Stimulated activated naive CD8-positive, alpha-beta T cell treated with anti-CD3 and anti-CD28 coated beads, Interleukin-15, Interleukin-2, amounts not matched to agents 100 U/mL and 50 U/mL, for 24 hours (primary cell): ENCODE measurements around the gene ITPA.
"Not testable (repeated sequence)": the region's sequence is repeated elsewhere in the genome, so short reads cannot be mapped to it uniquely, and the experiment has no call there.

ENCODE experiments used
- ATAC-seq: fragments of 150-1000 bp; cut with Tn5 transposase; one replicate; pipeline ENCODE4 v1.10.0; 2021
- DNase-seq: peaks from one replicate; pipeline ENCODE4 v3.0.0; 2021

Gene ITPA

GRCh38 chr20:3173610-3174441 is 35.5 kb upstream of the ITPA start:
- ATAC-seq (peak; percentile 94), DNase-seq (peak; percentile 97)

- DNase-seq (no peak), ATAC-seq (no peak)
Observed at GRCh38 chr20:3174442-3175261, 34.6 kb upstream of the ITPA start.

DNA sequence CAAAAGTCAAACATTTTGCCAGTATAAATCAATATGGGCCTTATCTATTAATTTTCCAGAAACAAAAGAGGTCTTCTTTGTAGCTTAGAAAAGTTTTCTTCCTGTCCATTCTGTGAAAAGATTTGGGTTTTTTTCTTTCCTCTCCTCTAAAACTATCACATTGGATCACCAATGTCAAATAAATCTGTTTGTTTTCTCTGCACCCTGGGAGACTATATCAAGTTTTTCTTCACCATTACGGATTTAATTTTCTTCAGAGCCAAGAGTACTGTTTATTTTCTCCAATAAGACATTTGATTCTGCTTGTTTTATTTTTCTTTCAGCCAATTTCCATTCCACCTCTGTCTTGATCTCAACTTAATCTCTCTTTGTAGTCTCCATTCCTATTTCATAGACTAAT is 34.0 kb upstream of the ITPA start:
- ATAC-seq, result no peak
- no peak for DNase-seq

DNA sequence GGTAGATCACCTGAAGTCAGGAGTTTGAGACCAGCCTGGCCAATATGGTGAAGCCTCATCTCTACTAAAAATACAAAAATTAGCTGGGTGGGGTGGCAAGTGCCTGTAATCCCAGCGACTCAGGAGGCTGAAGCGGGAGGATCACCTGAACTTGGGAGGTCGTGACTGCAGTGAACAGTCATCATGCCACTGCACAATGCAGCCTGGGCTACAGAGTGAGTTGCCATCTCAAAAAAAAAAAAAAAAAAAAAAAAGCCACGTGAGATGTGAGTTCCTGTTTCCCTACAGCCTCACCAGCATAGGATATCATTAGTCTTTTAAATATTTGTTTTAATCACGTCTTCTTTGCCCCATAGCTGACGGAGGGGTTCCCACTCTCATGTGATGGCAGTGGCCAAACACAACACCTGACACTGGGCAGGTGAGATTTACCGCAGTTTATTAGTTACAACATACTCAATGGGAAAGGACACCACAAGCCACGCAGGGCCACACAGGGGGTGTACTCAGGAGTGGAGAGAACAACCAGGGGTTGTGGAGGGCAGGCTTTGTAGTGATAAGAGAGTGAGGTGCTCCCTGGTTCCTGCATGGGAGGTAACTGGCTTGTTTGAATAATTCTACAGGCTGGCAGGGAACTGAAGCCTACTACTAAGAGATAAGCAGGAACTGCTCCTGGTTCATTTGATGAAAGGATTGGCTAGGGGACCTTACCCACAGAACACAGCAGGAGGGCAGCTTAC is 31.4 kb upstream of the ITPA start:
- ATAC-seq (no peak), DNase-seq (no peak)

- ATAC-seq (no peak), DNase-seq (no peak)
Observed at GRCh38 chr20:3180319-3180718, 29.0 kb upstream of the ITPA start.

- ATAC-seq (no peak), DNase-seq (no peak)
Observed at GRCh38 chr20:3181270-3181669, 28.0 kb upstream of the ITPA start.

- not testable (repeated sequence) for ATAC-seq, DNase-seq
Observed at GRCh38 chr20:3182429-3182828, 26.9 kb upstream of the ITPA start.

- ATAC-seq (no peak), DNase-seq (no peak)
Observed at GRCh38 chr20:3183896-3184612, 25.2 kb upstream of the ITPA start.

- ATAC-seq, result not testable (repeated sequence)
Observed at GRCh38 chr20:3187861-3188260, 21.4 kb upstream of the ITPA start.

GRCh38 chr20:3188823-3189413 is 20.4 kb upstream of the ITPA start:
- DNase-seq, result no peak
- no peak for ATAC-seq

More at GRCh38 chr20:3187861-3188260, 21.4 kb upstream of the ITPA start:
- DNase-seq, result not testable (repeated sequence)

- ATAC-seq (no peak), DNase-seq (no peak)
Observed at GRCh38 chr20:3189561-3190131, 19.7 kb upstream of the ITPA start.

DNA sequence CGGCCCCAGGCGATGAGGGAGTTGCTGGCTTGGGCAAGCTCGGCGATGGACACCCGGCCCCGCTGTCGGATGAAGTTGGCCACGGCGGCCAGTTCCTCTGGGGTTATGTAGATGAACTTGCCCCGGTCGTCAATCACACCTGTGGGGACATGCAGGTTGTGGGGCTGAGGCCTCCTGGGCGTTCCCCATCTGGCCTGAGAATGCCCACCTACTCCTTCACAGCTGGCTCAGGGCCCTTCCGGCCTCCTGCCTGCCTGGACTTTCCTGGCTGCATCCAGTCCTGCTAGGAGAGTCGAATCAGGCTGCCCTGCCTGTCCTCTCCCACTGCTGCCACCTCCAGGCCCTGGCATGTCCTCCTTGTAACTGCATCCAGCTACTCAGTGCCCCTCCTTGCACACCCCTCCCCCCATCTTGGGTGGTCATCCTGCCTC is 18.6 kb upstream of the ITPA start:
- ATAC-seq (no peak), DNase-seq (no peak)

DNA sequence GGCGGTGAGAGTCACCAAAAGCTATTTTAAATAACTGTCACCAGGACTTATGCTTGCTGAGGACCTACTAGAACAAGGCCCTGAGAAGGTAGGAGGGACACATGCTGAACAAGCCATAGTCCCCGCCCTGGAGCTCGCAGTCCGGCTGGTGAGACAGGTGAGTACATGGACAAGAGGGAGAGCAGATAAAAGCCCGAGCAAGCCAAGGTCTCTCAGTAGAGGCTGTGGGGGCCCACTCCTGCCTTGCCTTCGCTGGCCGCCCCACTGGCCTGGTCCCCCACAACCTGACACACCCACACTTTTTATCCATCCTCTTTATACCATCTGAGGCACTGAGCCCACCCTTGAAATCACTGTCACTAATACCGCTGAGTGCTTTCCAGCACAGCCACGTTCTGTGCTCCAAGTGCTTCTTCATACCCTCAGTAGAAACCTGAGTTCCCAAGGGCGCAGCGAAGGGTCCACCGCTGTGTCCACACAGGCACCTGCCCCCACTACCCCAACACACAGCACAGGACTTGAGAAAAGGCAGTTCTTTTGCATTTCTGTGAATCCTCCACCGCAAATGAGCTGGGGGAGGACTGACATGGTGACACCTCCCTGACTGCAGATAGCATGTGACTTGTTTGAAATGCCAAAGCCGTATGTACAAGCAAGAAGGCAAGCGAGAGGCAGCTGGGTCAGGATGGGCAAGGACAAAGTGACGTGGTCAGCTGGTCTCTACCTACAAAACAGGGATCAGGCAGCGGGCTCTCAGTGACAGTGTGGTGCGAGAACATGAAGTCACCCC is 16.9 kb upstream of the ITPA start:
- DNase-seq (no peak), ATAC-seq (no peak)

DNA sequence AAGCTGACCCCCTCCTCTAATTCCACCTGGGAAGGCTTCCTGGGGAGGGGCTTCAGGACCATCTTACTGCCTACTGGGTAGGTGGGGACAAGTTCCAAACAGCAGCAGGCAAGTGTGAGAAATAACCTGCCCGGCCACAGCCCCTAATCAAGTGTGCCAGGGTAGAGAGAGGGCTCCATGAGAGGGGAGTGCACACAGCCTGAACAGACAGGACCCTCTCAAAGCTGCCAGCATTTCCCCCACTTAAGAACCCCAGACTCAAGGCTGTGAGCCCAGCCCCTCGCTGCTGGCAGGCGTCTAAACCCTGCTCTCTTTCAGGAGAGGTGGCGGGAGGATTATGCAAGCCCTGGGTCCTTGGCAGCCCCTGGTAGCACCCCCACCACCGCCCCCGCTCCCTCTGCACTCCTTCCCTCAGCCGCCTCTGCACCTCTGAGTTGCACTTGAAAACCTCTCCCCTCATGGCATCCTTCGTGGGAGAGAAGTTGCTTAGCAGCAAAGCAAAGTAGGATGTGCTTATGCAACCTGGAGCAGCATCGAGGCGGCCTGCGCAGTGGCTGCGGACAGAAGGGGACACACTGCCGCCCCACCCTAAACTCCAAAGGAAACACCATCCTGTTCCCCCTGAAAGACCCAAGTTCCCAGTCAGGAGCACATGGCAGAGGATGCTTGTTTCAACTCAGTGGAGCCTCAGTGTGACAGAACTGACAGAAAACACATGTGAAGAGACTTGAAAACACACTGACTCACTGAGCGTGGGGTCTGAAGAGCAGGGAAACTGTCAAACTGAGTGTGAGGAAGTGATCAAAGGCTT is 15.3 kb upstream of the ITPA start:
- ATAC-seq, result peak; percentile 15
- DNase-seq, result no peak

GRCh38 chr20:3194617-3195280 is 14.5 kb upstream of the ITPA start:
- DNase-seq, result no peak
- no peak for ATAC-seq

DNA sequence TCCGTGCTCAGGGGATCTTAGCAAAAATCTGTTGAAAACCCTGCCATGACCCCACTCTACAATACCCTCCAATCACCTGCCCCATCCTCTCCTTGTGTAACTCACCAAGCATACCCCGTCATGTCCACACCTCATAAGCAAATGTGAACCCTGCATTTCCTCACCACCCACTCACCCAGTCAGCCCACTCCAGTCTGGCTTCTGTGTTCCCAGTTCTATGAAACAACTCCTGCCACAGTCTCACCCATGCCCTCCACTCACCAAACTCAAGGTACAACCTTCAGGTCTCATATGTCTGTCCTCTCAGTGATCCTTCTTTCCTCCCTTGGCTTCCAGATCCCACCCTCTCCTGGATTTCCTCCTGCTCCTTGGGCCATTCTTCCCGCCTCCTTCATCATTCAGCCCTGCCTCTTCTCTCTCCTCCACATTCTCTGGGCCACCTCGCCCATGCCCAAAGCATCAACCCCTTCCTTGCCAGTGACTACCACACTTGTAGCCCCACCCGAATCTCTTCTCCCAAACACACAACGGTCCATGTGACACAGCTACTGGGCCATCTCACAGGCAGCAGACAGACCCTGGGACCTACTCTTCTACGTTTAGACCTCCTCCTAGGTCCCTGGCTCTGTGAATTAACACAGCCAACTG is 13.6 kb upstream of the ITPA start:
- DNase-seq (no peak), ATAC-seq (no peak)

DNA sequence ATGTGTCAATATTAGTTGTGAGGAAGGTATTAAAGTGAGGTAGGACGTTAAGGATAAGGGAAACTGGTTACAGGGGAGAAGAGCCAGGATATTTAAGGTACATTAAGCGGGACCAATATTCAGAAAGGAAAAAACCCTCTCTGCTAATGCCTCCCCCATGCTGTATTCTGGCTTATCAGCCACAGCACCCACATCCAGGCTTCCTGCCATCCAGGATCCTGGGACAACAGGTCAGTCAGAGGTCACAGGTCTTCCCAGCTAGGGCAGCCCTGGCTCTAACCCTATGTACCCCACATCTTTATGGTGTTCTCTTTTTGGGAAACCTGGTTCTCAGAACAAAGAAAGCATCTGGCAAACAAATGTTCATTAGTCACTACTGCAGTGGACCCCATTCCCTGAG is 10.1 kb upstream of the ITPA start:
- ATAC-seq (no peak), DNase-seq (no peak)
